A172 (cell line): ENCODE data around the gene DNMBP. TPM values are rescaled to one million over a fixed set of nuclear protein-coding genes. Genes with fewer than 3 reads are reported as not detected.
A peak's percentile ranks its signal among the peaks of the same experiment; 100 is the strongest.
"Not testable (repeated sequence)": the region's sequence is repeated elsewhere in the genome, so short reads cannot be mapped to it uniquely, and the experiment has no call there.

Source experiments
- DNase-seq: peaks from one replicate; pipeline ENCODE4 v3.0.0-alpha.2; 2015; ENCODE audit warnings: low spot score
- total RNA-seq: library from RNA; depleted of rRNA; stranded (reverse); fragments of >200 nt; shearing (Covaris generic); gene quantifications from 2 replicates; pipeline ENCODE4 v1.2.3, GENCODE V29; 2014

Gene DNMBP
- total RNA-seq, 1 experiment from 2014 or later: 17.4 TPM

GRCh38 chr10:99984211-99985034 lies 25.3 kb downstream of the DNMBP start:
- DNase-seq: no peak

- DNase-seq: no peak
These were observed 26.3 kb downstream of the DNMBP start for GRCh38 chr10:99983280-99983988.

GRCh38 chr10:99982728-99983127 lies 27.0 kb downstream of the DNMBP start:
- no peak for DNase-seq

GRCh38 chr10:99981581-99982199 lies 28.1 kb downstream of the DNMBP start:
- no peak for DNase-seq

GRCh38 chr10:99979066-99979685 lies 30.6 kb downstream of the DNMBP start:
- DNase-seq: no peak

GRCh38 chr10:99977916-99978315 lies 31.8 kb downstream of the DNMBP start:
- DNase-seq: no peak

- DNase-seq: peak; percentile 87
These were observed 32.7 kb downstream of the DNMBP start for GRCh38 chr10:99976886-99977665.

GRCh38 chr10:99975942-99976809 lies 33.6 kb downstream of the DNMBP start:
- DNase-seq: no peak

- DNase-seq: no peak
These were observed 34.5 kb downstream of the DNMBP start for GRCh38 chr10:99975106-99975829.

GRCh38 chr10:99973190-99973589 lies 36.6 kb downstream of the DNMBP start:
- DNase-seq: no peak

- DNase-seq: no peak
These were observed 41.8 kb downstream of the DNMBP start for GRCh38 chr10:99967961-99968360.

GRCh38 chr10:99966306-99966705 lies 43.4 kb downstream of the DNMBP start:
- peak; percentile 100 for DNase-seq

- no peak for DNase-seq
These were observed 44.0 kb downstream of the DNMBP start for GRCh38 chr10:99965700-99966099.

GRCh38 chr10:99964791-99965190 lies 45.0 kb downstream of the DNMBP start:
- DNase-seq: no peak

- not testable (repeated sequence) for DNase-seq
These were observed 46.1 kb downstream of the DNMBP start for GRCh38 chr10:99963467-99964165.

- DNase-seq: no peak
These were observed 50.9 kb downstream of the DNMBP start for GRCh38 chr10:99958806-99959205.

GRCh38 chr10:99958302-99958701 lies 51.4 kb downstream of the DNMBP start:
- no peak for DNase-seq

GRCh38 chr10:99953510-99953909 lies 56.2 kb downstream of the DNMBP start:
- not testable (repeated sequence) for DNase-seq

GRCh38 chr10:99952799-99953198 lies 56.9 kb downstream of the DNMBP start:
- no peak for DNase-seq
